HEK293 (cell line): ENCODE measurements around the gene FHL2.

ENCODE experiments used
- MYNN ChIP-seq: fragments of 450-650 bp; formaldehyde crosslinking; IDR thresholded peaks from 2 replicates; pipeline ENCODE4 v1.5.1; 2016; ENCODE audit warnings: missing biosample characterization, missing genetic modification characterization, borderline replicate concordance
- REPIN1 ChIP-seq: fragments of 450-650 bp; formaldehyde crosslinking; IDR thresholded peaks from 2 replicates; pipeline ENCODE4 v1.5.1; 2017; ENCODE audit warnings: missing biosample characterization, missing genetic modification characterization, low read depth
- ZNF274 ChIP-seq, 2 experiments: fragments of 200-500 bp in 1 of 2; fragments of 450-650 bp in 1 of 2; sonication (Bioruptor generic) in 1 of 2; formaldehyde crosslinking in 1 of 2; IDR thresholded peaks; 2 replicates each; pipeline versions ENCODE4 v1.5.1 to v1.6.1; 2014 to 2016; ENCODE audit warnings: borderline replicate concordance in 1 of 2, inconsistent platforms in 1 of 2, low read length in 1 of 2, missing biosample characterization in 1 of 2, missing genetic modification characterization in 1 of 2
- ZNF350 ChIP-seq: fragments of 450-650 bp; formaldehyde crosslinking; IDR thresholded peaks from 2 replicates; pipeline ENCODE4 v1.5.0; 2017; ENCODE audit warnings: missing biosample characterization, mild to moderate bottlenecking, missing genetic modification characterization
- ZNF561 ChIP-seq: fragments of 450-650 bp; IDR thresholded peaks from 2 replicates; pipeline ENCODE4 v1.5.1; 2018; ENCODE audit warnings: missing biosample characterization, missing genetic modification characterization, borderline replicate concordance
- TF ChIP-seq, protein P1 (sequence below): fragments of 450-650 bp; formaldehyde crosslinking; IDR thresholded peaks from 2 replicates; pipeline ENCODE4 v1.5.1; 2016; ENCODE audit warnings: missing biosample characterization, missing genetic modification characterization, borderline replicate concordance
- TF ChIP-seq, protein P2 (sequence below): fragments of 450-650 bp; formaldehyde crosslinking; IDR thresholded peaks from 2 replicates; pipeline ENCODE4 v1.5.1; 2016; ENCODE audit warnings: missing biosample characterization, missing genetic modification characterization
- TF ChIP-seq, protein P3 (sequence below): fragments of 450-650 bp; formaldehyde crosslinking; IDR thresholded peaks from 2 replicates; pipeline ENCODE4 v1.5.1; 2016; ENCODE audit warnings: missing biosample characterization, missing genetic modification characterization

DNA sequence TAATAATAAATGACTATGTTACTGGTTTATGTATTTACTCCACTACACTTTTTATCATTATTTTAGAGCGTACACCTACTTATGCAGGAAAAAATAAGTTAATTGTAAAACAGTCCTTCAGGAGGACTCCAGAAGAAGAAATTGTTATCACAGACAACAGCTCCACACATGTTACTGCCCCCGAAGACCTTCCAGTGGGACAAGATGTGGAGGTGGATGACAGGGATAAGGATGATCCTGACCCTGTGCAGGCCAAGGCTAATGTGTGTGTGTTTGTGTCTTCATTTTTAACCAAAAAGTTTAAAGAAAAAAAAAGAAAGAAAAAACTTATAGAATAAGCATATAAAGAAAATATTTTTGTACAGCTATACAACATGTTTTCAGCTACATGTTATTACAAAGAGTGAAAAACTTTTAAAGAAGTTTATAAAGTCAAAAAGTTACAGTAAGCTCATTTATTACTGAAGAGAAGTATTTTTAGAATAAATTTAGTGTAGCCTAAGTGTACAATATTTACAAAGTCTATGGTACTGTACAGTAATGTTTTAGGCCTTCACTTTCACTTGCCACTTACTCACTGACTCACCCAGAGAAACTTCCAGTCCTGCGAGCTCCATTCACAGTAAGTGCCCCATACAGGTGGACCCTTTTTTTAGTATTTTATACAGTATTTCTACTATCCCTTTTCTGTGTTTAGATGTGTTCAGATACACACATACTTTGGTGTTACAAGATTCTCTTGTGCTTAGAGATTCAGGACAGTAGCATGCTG is 76.8 kb downstream of the FHL2 start:
- TF ChIP-seq, protein P1, sequence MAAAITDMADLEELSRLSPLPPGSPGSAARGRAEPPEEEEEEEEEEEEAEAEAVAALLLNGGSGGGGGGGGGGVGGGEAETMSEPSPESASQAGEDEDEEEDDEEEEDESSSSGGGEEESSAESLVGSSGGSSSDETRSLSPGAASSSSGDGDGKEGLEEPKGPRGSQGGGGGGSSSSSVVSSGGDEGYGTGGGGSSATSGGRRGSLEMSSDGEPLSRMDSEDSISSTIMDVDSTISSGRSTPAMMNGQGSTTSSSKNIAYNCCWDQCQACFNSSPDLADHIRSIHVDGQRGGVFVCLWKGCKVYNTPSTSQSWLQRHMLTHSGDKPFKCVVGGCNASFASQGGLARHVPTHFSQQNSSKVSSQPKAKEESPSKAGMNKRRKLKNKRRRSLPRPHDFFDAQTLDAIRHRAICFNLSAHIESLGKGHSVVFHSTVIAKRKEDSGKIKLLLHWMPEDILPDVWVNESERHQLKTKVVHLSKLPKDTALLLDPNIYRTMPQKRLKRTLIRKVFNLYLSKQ: no peak
- no peak for TF ChIP-seq ZNF274 (IDR thresholded peaks at IDR 0.05; ENCODE audit: low read length)
- no peak for TF ChIP-seq ZNF274 (tag by site-specific recombination; IDR thresholded peaks at IDR 0.05; ENCODE audit: borderline replicate concordance)
- TF ChIP-seq, protein P2, sequence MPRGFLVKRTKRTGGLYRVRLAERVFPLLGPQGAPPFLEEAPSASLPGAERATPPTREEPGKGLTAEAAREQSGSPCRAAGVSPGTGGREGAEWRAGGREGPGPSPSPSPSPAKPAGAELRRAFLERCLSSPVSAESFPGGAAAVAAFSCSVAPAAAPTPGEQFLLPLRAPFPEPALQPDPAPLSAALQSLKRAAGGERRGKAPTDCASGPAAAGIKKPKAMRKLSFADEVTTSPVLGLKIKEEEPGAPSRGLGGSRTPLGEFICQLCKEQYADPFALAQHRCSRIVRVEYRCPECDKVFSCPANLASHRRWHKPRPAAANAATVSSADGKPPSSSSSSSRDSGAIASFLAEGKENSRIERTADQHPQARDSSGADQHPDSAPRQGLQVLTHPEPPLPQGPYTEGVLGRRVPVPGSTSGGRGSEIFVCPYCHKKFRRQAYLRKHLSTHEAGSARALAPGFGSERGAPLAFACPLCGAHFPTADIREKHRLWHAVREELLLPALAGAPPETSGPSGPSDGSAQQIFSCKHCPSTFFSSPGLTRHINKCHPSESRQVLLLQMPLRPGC (tag by site-specific recombination): no peak
- TF ChIP-seq, protein P3, sequence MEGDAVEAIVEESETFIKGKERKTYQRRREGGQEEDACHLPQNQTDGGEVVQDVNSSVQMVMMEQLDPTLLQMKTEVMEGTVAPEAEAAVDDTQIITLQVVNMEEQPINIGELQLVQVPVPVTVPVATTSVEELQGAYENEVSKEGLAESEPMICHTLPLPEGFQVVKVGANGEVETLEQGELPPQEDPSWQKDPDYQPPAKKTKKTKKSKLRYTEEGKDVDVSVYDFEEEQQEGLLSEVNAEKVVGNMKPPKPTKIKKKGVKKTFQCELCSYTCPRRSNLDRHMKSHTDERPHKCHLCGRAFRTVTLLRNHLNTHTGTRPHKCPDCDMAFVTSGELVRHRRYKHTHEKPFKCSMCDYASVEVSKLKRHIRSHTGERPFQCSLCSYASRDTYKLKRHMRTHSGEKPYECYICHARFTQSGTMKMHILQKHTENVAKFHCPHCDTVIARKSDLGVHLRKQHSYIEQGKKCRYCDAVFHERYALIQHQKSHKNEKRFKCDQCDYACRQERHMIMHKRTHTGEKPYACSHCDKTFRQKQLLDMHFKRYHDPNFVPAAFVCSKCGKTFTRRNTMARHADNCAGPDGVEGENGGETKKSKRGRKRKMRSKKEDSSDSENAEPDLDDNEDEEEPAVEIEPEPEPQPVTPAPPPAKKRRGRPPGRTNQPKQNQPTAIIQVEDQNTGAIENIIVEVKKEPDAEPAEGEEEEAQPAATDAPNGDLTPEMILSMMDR (tag by site-specific recombination): no peak
- TF ChIP-seq ZNF561: no peak
- no peak for TF ChIP-seq MYNN
- no peak for TF ChIP-seq ZNF350 (tag by site-specific recombination)
- TF ChIP-seq REPIN1: no peak
